SJCRH30 (cell line): ENCODE results near the gene FARS2. TPM values are rescaled to one million over a fixed set of nuclear protein-coding genes. Genes with fewer than 3 reads are reported as not detected.
A peak's percentile ranks its signal among the peaks of the same experiment; 100 is the strongest.

ENCODE experiments used
- DNase-seq, 2 experiments: peaks; one replicate each; pipeline ENCODE4 v3.0.0-alpha.2; 2015 to 2020
- H3K27ac ChIP-seq: fragments of 250-450 bp; sonication (Bioruptor Pico); 2 replicates; pipeline ENCODE4 v1.5.1; 2020; ENCODE audit warnings: mild to moderate bottlenecking, moderate library complexity
- H3K27me3 ChIP-seq: fragments of 250-450 bp; sonication (Bioruptor Pico); 2 replicates; pipeline ENCODE4 v1.5.1; 2020; ENCODE audit warnings: mild to moderate bottlenecking, moderate library complexity
- H3K36me3 ChIP-seq: fragments of 250-450 bp; sonication (Bioruptor Pico); 2 replicates; pipeline ENCODE4 v1.5.1; 2020; ENCODE audit warnings: mild to moderate bottlenecking, moderate library complexity
- H3K4me1 ChIP-seq: fragments of 250-450 bp; sonication (Bioruptor Pico); 2 replicates; pipeline ENCODE4 v1.5.1; 2020; ENCODE audit warnings: mild to moderate bottlenecking, moderate library complexity
- H3K4me3 ChIP-seq: fragments of 250-450 bp; sonication (Bioruptor Pico); 2 replicates; pipeline ENCODE4 v1.5.1; 2020; ENCODE audit warnings: mild to moderate bottlenecking, moderate library complexity
- H3K9me3 ChIP-seq: fragments of 250-450 bp; sonication (Bioruptor Pico); replicated peaks from 2 replicates; pipeline ENCODE4 v1.5.1; 2020; ENCODE audit warnings: mild to moderate bottlenecking, moderate library complexity
- total RNA-seq: library from RNA; depleted of rRNA; stranded (reverse); fragments of >200 nt; shearing (Covaris generic); gene quantifications from 2 replicates; pipeline ENCODE4 v1.2.3, GENCODE V29; 2014

Gene FARS2
- total RNA-seq, 1 experiment from 2014 or later: 10.5 TPM

DNA sequence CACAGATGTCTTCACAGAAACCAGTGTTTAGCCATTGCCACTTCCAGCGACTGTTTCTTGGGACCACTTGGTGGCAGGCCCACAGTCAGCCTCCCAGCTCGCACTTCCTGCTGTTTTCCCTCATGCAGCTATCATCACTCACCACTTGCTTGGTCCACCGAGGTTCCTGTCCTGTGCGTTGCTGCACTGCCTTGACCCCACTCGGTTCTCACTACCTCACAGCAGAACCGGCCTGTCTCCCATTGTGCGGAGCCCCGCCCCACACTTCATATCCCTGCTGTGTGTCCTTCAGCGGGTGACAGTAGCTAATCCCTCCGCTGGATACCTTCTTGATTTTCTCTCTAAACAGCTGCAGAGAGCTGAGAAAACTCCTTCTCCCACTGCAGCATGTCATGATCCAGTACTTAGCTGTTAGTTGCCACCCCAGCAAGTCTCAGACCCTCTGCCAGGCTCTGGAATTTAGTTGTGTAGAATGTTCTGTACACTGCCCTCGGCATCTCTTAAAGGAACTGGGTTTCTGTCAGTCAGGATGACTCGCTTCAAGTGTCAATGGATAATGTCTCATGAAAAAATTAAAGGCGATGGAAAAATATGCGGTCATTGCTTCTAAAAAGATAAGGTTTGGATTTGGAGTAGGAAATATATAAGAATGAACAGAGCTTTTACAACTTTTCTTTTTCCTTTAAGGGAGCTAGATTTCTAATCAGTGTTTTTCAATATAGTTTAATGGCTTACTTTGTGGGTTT lies 208.0 kb downstream of the FARS2 start:
- Histone ChIP-seq H3K4me1 (peaks cover 24% of the 10 kb centered on the region), H3K36me3 (no peaks in the 10 kb centered on the region), H3K27ac (no peak overlapping the region), H3K4me3 (no peak overlapping the region), H3K9me3 (no peaks in the 10 kb centered on the region), H3K27me3 (no peaks in the 10 kb centered on the region)
- DNase-seq: peak; percentile 10 to 30

DNA sequence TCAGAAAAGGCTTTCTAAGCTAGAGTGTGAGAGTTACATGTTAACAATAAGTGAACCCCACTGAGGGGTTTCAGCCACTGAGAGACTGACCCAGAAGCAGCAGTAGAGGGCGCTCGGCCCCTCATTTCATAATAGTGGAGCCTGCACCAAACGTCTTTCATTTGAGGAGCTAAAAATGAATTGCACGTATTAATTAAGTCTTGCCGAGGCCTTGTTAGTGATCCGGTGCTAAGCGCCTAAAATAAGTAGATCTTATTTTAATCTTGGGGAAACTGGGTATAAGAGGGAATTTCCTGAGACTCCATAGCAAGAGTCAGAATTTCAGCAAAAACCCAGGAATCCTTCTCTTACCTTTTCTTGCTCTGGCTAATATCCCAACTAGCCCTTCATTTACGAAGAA lies 209.7 kb downstream of the FARS2 start:
- H3K36me3 ChIP-seq: no peaks in the 10 kb centered on the region
- H3K27ac ChIP-seq: peak overlapping the region; percentile 98
- peak overlapping the region; percentile 42 for H3K4me3 ChIP-seq
- peak; percentile 72 to 86 for DNase-seq
- no peaks in the 10 kb centered on the region for H3K27me3 ChIP-seq
- no peaks in the 10 kb centered on the region for H3K9me3 ChIP-seq
- H3K4me1 ChIP-seq: peaks cover 18% of the 10 kb centered on the region

DNA sequence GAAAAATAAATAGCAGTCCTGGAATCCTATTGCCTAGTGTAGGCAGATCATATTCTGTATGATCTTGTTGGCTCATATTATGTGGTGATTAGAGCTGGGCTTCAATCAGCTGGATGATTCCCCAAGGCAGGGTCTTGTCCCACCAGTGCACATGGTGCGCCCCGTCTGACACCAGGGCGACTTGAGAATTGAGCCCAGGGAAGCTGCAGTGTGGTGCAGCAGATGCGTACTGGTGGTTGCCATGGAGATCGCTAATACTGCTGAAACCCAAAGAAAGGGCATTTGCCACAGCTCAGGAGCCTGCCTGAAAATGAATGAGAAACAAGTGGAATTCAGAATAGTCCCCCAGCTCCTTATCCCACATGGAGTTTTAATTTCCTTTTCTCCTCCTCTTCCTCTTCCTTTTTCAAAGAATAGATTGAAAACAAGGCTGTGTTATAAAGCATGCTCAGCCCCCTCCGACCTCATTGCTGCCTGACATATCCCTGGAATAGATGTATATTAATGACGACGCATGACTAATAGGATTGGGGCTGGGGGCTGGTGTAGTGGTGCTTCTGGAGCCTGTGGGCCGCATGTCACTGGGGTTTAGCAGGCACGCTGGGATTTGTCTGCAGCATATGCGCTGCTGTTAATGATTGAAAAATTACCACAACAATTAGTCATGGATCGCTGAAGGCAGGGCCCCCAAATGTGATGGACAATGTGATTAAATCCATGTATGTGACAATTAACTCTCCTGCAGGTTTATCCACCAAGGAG lies 210.5 kb downstream of the FARS2 start:
- DNase-seq: peak; percentile 90 to 94
- Histone ChIP-seq H3K9me3 (no peaks in the 10 kb centered on the region), H3K4me3 (peak overlapping the region; percentile 42), H3K4me1 (peaks cover 18% of the 10 kb centered on the region), H3K27me3 (no peaks in the 10 kb centered on the region), H3K27ac (peak overlapping the region; percentile 98), H3K36me3 (no peaks in the 10 kb centered on the region)

DNA sequence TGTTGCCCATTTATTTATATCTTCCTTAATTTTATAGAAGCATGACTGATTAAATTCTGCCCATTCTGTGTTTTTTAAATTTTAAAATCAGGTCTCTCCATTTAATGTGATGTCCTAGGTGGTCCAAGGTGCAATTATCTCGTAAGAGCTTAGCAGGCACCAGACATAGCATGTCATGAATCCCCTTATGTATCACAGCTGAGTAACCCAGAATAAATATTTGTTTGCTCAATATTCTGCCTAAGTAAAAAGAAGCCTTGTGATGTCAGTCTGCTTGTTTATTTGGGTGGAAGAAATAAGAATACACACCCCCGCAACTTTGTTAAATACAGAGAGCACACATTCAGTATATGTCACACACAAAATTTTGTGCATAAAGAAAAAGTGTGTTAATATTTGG lies 211.3 kb downstream of the FARS2 start:
- no peaks in the 10 kb centered on the region for H3K36me3 ChIP-seq
- H3K27me3 ChIP-seq: no peaks in the 10 kb centered on the region
- H3K27ac ChIP-seq: peak overlapping the region; percentile 98
- H3K4me1 ChIP-seq: peaks cover 18% of the 10 kb centered on the region
- no peaks in the 10 kb centered on the region for H3K9me3 ChIP-seq
- DNase-seq: no peak
- H3K4me3 ChIP-seq: no peak overlapping the region

DNA sequence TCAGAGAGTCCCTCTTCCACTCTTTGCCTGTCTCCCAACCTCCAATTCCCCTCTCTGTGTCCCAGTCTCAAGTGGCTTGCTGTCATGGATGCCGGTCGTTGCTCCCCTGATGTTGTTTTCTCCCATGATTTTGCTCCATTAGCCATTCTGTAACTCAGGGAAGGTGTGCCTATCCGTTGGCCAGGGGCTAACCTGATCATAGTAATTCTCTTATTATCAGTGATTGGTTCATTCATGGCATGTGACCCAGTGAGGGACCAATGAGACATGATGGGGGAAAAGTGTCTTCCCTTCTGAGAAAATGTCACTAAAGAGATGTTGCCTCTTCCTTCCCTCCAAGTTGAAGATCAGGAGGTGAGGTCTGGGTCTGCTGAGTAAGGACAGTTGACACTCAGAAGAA lies 214.5 kb downstream of the FARS2 start:
- H3K27ac ChIP-seq: no peak overlapping the region
- H3K36me3 ChIP-seq: no peaks in the 10 kb centered on the region
- H3K9me3 ChIP-seq: no peaks in the 10 kb centered on the region
- no peak overlapping the region for H3K4me3 ChIP-seq
- DNase-seq: no peak
- no peaks in the 10 kb centered on the region for H3K27me3 ChIP-seq
- peaks cover 13% of the 10 kb centered on the region for H3K4me1 ChIP-seq

DNA sequence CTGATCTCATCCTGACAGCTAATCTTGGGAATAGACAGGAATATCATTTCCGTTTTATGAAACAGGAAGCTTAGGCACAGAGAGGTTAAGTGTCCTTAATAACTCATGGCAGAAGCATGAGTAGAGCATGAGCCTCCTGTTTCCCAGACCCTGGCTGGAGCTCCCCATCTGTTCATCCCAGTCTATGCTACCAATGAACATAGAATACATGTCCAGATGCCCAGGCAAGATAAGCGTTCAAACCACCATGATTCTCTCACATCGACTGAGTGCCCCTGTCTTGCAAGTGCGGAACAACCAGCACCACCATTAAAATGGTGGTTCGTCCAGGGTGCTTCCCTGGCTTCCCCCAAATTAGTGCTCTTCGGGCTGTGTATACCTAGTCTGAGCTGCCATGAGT lies 217.1 kb downstream of the FARS2 start:
- Histone ChIP-seq H3K4me3 (no peak overlapping the region), H3K4me1 (no peaks in the 10 kb centered on the region), H3K27me3 (no peaks in the 10 kb centered on the region), H3K9me3 (no peaks in the 10 kb centered on the region), H3K27ac (no peak overlapping the region), H3K36me3 (no peaks in the 10 kb centered on the region)
- DNase-seq: no peak

DNA sequence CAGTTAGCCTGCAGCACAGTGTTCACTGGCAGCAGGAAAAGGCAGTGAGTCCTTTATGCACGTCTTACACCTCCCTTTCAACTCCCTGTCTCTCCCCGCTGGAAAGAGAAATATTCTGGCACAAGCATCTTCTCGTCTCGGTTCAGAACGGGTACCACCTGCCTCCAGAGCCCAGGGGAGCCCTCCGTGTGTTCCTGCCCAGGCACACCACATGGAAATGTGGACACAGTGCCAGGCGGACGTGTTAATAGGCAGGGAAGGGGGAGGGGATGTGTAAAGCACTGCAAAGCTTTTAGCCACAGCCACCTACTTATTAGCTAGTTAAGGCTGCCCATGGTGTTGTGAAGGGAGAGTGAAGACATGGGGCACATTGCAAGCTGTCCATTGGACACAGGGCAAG lies 219.7 kb downstream of the FARS2 start:
- DNase-seq: no peak
- Histone ChIP-seq H3K27ac (no peak overlapping the region), H3K9me3 (no peaks in the 10 kb centered on the region), H3K4me3 (no peak overlapping the region), H3K36me3 (no peaks in the 10 kb centered on the region), H3K27me3 (no peaks in the 10 kb centered on the region), H3K4me1 (peaks cover 17% of the 10 kb centered on the region)

DNA sequence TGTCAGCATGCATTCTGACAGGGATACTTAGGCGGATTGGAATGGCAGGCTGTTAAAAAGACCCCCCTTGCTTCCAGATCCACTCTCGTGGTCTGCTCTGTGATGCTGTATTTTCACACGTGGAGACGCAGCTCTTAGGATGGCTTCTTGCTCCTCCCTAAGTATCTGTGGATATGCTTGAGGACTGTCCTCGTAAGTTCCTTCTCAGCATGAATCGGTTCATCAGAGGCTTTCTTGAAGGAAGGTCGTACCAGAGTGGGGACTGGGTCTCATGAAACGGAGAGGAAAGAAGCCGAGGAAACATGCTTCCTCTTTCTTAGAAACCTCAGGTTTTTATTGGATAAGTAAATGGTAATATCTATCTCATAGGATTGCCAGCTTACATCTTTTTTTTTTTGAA lies 220.4 kb downstream of the FARS2 start:
- DNase-seq: no peak
- H3K27ac ChIP-seq: no peak overlapping the region
- H3K4me3 ChIP-seq: no peak overlapping the region
- no peaks in the 10 kb centered on the region for H3K36me3 ChIP-seq
- no peaks in the 10 kb centered on the region for H3K27me3 ChIP-seq
- H3K4me1 ChIP-seq: peaks cover 17% of the 10 kb centered on the region
- no peaks in the 10 kb centered on the region for H3K9me3 ChIP-seq

DNA sequence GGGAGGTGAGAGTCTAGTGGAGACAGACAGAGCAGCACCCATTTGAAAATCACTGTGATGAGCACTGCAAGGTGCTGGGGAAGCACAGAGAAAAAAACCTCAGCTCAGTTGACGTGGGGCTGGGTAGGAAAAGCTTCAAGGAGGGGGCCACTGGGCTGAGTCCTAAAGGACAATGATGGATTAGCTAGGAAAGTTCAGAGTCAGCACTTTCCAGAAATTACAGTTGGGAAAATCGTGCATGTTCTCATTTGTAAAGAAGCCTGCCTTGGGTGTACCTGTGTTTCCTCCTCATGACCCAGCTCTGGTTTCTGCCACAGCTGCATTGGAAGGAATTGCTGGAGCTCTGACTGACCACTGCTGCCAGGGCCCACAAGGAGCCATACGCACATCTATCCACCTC lies 221.3 kb downstream of the FARS2 start:
- H3K4me3 ChIP-seq: no peak overlapping the region
- no peak for DNase-seq
- H3K36me3 ChIP-seq: no peaks in the 10 kb centered on the region
- H3K9me3 ChIP-seq: no peaks in the 10 kb centered on the region
- no peak overlapping the region for H3K27ac ChIP-seq
- H3K27me3 ChIP-seq: no peaks in the 10 kb centered on the region
- peaks cover 17% of the 10 kb centered on the region for H3K4me1 ChIP-seq

DNA sequence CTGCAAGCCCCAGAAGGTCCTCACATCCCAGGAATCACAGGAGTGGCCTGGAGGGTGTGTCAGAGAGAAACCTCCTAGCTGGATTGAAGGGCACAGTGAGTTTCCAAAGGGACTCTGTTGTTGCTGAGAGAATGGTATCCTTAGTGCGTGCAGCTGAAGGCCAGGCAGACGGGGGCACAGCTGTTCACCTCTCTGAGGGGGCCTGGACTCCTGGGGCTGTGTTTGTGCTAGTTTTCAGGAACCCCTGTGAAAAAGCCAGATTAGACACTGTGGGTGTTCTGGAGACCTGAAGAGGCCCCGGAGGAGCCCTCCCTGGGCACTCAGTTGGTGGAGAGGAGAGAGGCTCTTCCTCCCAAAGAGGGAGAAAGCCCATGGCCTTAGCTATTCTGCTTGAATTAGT lies 223.4 kb downstream of the FARS2 start:
- peak; percentile 72 to 83 for DNase-seq
- Histone ChIP-seq H3K36me3 (no peaks in the 10 kb centered on the region), H3K4me3 (no peak overlapping the region), H3K27ac (peak overlapping the region; percentile 52), H3K9me3 (no peaks in the 10 kb centered on the region), H3K4me1 (peaks cover 17% of the 10 kb centered on the region), H3K27me3 (no peaks in the 10 kb centered on the region)

DNA sequence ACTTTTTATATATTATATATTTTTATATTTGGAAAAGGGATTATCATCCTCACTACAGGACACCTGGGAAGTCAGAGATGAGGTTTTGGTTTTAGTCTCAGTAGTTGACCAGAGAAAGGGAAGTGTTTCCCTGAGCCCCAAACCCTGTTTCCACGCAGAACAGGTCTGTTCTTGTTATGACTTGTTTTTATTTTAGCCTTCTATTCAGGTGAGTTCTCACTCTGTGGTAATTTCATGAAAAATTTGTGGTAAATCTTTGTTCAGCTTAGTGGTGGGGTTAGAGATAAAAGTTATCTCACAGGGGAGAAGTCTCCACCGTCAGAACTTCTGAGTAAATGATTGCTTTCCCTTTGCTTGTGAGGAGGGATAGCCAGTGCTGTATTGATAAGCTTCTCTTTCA lies 224.9 kb downstream of the FARS2 start:
- no peaks in the 10 kb centered on the region for H3K36me3 ChIP-seq
- H3K9me3 ChIP-seq: no peaks in the 10 kb centered on the region
- H3K4me3 ChIP-seq: no peak overlapping the region
- no peak overlapping the region for H3K27ac ChIP-seq
- no peak for DNase-seq
- H3K27me3 ChIP-seq: no peaks in the 10 kb centered on the region
- peaks cover 17% of the 10 kb centered on the region for H3K4me1 ChIP-seq

DNA sequence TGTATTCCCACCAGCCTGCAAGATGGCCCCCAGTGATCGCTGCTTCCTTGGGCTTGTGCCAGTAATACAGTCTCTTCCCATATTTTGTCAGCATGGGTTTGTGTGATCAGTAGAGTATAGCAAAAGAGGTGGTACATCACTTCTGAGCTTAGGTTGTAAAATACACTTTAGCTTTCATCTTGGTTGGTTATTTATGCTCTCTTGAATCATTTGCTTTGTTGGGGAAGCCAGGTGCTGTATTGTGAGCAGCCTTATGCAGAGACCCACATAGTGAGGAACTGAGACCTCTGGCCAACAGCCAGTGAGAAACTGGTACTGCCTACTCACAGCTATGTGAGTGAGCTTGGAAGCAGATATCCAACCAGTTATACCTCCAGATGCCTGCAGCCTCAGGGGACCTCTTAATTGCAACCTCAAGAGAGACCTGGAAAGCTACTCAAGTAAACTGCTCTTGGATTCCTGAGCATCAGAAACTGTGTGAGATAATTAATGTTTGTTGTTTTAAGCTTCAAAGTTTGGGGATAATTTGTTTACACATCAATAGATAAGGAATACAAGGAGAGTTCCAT lies 229.3 kb downstream of the FARS2 start:
- no peak overlapping the region for H3K27ac ChIP-seq
- no peak for DNase-seq

DNA sequence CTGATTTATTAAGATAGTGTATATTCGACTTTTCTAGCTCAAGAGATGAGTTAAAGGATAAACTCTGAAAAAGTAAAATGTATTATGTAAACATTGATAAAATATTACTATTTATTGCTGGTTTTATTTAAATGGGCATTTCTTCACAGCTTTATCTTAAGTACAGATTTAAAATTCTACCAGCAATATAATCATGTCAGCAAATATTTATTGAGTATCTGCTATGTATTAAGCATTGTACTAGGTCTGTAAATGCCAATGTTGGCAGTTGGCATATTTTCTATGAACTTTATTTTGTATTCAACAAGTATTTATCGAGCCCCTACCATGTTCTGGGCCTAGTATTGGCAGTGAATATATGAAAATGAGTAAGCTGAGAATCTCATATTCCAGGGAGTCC lies 231.0 kb downstream of the FARS2 start:
- Histone ChIP-seq H3K36me3 (no peaks in the 10 kb centered on the region), H3K9me3 (no peaks in the 10 kb centered on the region), H3K27me3 (no peaks in the 10 kb centered on the region), H3K4me1 (no peaks in the 10 kb centered on the region), H3K27ac (no peak overlapping the region), H3K4me3 (no peak overlapping the region)
- no peak for DNase-seq

More for the DNA sequence above, 229.3 kb downstream of the FARS2 start:
- peaks cover under 1% of the 10 kb centered on the region; the same call in 1 of the 2 replicates for H3K4me1 ChIP-seq
- no peaks in the 10 kb centered on the region for H3K36me3 ChIP-seq
- no peaks in the 10 kb centered on the region for H3K9me3 ChIP-seq
- no peaks in the 10 kb centered on the region for H3K27me3 ChIP-seq
- no peak overlapping the region for H3K4me3 ChIP-seq

DNA sequence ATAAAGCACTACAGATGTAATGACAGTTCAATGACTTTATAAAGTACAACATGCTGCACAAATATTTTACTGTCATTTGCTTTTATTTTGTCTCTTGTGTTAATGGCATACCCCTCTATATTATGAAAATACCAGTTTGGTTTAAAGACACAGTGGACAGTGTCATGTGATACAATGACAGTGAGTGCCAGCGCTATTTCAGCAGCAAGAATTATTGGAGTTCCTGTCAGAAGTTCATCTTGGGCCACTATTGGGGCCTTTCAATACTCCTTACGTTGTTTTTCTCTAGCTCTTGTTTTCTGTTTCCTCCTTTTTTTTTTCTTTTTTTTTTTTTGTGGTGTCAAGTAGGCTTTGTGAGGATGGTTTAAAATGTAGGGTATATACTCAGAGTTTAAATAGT lies 232.5 kb downstream of the FARS2 start:
- no peak for DNase-seq
- Histone ChIP-seq H3K27me3 (no peaks in the 10 kb centered on the region), H3K4me1 (peaks cover 5% of the 10 kb centered on the region; the same call in 1 of the 2 replicates)

DNA sequence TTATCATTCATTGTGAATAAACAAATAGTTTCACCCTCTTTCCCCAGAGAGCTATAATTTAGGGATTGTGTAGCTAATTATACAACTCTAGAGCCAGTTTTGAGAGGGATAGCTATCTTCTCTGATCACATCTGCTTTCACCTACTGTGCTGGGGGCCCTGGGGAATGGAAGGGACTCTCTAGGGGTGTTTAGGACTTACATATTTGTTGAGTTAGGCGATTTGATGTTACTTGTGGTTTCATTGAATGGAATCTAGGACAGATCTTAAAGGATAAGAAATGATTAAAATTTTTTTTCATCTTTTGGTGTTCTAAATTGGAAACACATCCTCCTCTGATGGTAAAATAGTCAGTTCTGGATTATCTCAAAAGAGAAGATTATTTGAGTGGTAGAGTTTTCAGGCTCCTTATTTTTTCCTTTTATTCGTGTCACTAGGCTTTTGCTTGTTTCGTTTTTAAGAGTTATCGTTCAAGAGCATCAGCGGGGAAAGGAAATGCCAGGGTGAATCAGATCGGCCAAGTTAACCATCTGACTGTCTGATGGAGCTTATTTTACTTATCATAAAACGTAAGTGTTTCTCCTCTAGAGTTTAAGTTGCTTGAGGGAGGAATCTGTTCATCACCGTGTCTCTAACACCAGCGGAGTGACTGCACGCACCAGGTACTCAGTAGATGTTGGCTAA lies 236.7 kb downstream of the FARS2 start:
- Histone ChIP-seq H3K36me3 (no peaks in the 10 kb centered on the region), H3K9me3 (no peaks in the 10 kb centered on the region), H3K4me1 (peaks cover 17% of the 10 kb centered on the region), H3K4me3 (no peak overlapping the region; the same call in 1 of the 2 replicates), H3K27ac (peak overlapping the region; percentile 26), H3K27me3 (no peaks in the 10 kb centered on the region)
- no peak for DNase-seq

More for the DNA sequence above, 232.5 kb downstream of the FARS2 start:
- no peaks in the 10 kb centered on the region for H3K36me3 ChIP-seq
- no peak overlapping the region for H3K4me3 ChIP-seq
- no peak overlapping the region for H3K27ac ChIP-seq
- no peaks in the 10 kb centered on the region for H3K9me3 ChIP-seq
